ENCODE measurements around the gene RNF19B.
"Not testable (repeated sequence)": the region's sequence is repeated elsewhere in the genome, so short reads cannot be mapped to it uniquely, and the experiment has no call there.

Gene RNF19B

GRCh38 chr1:32992489-32993323 is 28.1 kb upstream of the RNF19B start:
- DNase-seq = no peak

DNA sequence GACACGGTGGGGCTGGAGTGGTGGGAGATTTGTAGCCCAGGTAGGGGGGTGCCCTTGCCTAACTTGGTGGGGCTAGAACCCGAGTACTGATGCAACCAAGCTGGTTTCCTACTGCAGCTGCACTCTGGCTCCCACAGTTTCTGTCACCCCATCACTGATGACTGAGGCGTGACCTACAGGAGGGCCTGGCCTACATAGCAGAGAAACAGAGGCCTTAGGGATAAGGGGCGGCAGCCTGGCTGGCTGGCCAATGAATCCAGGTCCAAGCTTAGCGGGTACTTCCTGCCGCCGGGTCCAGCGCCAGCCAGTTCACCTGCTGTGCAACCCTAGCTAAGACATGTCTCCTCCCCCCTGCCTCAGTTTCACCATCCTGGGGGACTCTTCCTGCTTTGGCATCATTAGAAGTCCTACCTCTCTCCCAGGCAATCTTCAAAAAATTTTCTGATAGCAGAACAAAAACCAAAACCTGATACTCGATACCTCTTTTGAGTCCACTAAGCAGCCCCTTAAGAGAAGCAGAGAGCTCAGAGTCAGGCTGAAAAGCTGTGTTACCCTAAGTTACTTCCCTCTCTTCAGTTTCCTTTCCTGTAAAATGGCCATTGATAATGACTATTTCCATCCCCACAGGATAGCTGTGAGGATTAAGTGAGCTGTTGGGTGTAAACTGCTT is 27.3 kb upstream of the RNF19B start:
- DNase-seq = no peak

GRCh38 chr1:32991386-32991785 is 26.8 kb upstream of the RNF19B start:
- no peak for DNase-seq

- no peak for DNase-seq
These were observed 26.3 kb upstream of the RNF19B start for GRCh38 chr1:32990887-32991286.

- no peak for DNase-seq
These were observed 24.8 kb upstream of the RNF19B start for GRCh38 chr1:32989160-32990050.

GRCh38 chr1:32988665-32989064 is 24.1 kb upstream of the RNF19B start:
- DNase-seq = no peak

GRCh38 chr1:32985226-32985625 is 20.6 kb upstream of the RNF19B start:
- no peak for DNase-seq

DNA sequence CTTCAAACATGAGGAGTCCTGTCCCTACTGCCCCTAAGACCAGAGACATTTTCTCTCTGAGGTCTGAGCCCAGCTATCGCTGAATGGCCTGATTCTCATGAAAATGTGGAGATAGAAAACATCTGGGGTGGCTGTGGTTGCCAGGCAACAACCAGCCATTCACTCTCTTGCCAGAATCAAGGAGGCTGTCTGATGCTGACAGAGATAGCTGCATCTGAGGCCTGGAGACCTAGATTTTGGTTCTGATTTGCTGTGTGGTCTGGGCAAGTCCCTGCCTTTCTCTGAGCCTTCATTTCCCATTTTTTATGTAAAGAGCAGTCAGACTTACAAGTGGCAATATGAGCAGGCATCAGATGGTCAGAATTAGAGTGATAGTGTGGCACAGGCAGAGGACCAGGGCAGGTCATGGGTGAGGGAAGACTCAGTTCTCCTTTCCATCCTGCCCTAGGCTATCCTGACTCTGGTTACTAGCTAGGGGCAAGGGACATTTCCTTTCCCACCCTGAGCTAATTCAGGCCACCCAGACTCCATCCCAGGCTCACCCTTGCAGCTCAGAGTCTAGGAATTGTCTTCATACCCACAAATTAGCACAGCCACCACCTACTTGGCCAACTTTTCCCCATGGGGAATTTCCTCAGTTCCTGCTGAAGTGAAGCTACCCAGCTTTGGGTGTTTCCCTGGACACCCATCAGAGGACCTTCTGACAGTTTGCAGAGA is 20.0 kb upstream of the RNF19B start:
- DNase-seq = peak in 1 of 2 experiments; percentile 18

DNA sequence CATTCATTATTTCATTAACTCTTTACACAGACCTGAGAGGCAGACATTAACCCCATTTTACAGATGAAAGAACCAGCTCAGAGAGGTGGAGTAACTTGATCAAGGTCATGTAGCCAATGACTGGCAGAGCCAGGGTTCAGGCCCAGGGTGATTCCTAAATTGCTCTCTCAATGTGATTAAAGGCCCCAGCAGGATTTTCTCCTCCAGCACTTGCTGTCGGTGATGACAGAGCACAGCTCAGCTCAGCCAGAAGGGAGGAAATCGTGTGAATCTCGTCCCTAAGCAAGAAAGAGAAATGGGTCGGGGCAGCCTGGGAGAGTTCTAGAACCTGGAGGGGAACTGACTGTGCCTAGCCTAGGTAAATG is 19.5 kb upstream of the RNF19B start:
- DNase-seq = no peak

DNA sequence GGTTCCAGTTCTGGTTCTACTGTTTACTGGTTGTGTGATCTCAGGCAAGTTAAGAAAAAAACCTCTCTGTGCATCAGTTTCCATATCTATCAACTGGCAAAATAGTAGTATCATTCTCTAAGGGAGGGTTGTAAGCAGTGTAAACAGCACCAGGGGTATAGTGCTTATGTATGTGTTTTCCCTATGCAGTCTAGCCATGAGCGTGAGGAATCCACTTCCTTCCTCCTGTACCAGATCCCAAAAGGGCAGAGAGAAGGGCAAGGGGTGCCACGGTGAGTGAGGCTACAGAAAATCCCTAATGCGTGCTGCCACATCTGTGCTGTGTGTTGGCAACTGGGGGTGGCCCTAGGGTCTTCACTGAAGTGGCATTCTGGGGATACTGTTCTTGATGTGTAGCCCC is 18.4 kb upstream of the RNF19B start:
- DNase-seq = no peak

- no peak for DNase-seq
These were observed 16.6 kb upstream of the RNF19B start for GRCh38 chr1:32981003-32981901.

GRCh38 chr1:32980080-32980479 is 15.5 kb upstream of the RNF19B start:
- no peak for DNase-seq

- no peak for DNase-seq
These were observed 14.2 kb upstream of the RNF19B start for GRCh38 chr1:32978854-32979253.

GRCh38 chr1:32977546-32978087 is 13.0 kb upstream of the RNF19B start:
- no peak for DNase-seq

DNA sequence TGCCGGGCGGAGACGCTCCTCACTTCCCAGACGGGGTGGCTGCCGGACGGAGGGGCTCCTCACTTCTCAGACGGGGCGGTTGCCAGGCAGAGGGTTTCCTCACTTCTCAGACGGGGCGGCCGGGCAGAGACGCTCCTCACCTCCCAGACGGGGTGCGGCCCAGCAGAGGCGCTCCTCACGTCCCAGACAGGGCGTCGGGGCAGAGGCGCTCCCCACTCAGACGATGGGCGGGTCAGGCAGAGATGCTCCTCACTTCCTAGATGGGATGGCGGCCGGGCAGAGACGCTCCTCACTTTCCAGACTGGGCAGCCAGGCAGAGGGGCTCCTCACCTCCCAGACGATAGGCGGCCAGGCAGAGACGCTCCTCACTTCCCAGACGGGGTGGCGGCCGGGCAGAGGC is 10.4 kb upstream of the RNF19B start:
- DNase-seq = not testable (repeated sequence)

DNA sequence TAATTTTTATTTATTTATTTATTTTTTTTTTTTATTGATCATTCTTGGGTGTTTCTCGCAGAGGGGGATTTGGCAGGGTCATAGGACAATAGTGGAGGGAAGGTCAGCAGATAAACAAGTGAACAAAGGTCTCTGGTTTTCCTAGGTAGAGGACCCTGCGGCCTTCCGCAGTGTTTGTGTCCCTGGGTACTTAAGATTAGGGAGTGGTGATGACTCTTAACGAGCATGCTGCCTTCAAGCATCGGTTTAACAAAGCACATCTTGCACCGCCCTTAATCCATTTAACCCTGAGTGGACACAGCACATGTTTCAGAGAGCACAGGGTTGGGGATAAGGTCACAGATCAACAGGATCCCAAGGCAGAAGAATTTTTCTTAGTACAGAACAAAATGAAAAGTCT is 8.8 kb upstream of the RNF19B start:
- DNase-seq = not testable (repeated sequence)

- peak; percentile 62 to 87 for DNase-seq
These were observed 8.3 kb upstream of the RNF19B start for GRCh38 chr1:32972814-32973428.

- no peak for DNase-seq
These were observed 7.0 kb upstream of the RNF19B start for GRCh38 chr1:32971576-32971975.

GRCh38 chr1:32971156-32971555 is 6.5 kb upstream of the RNF19B start:
- no peak for DNase-seq

DNA sequence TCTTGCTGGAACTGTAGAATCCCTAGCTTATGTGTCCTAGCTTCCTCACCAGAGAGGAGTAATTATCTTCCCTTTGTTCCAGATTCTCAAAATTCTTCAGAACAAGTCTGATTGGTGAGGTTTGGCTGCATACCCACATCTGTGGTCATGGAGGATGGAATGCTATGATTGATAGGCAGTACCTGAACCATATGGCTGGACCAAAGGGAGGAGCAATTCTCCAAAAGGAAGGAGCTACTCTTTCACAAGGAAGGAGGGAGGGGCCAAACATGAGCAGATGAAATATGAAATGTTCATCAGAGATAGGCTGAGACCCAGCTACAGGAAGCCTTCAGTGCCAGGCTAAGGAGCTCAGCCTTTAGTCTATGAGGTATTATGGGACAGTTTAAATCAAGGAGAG is 5.0 kb upstream of the RNF19B start:
- DNase-seq = peak in 1 of 2 experiments; percentile 9

All from NCI-H524 (cell line).